ENCODE data around the gene TAPBPL. TPM values are rescaled to one million over a fixed set of nuclear protein-coding genes. Genes with fewer than 3 reads are reported as not detected.
A peak's percentile ranks its signal among the peaks of the same experiment; 100 is the strongest.

Gene TAPBPL
- polyA plus RNA-seq, 3 donors: 89.3 to 145 (median 91.8) TPM

DNA sequence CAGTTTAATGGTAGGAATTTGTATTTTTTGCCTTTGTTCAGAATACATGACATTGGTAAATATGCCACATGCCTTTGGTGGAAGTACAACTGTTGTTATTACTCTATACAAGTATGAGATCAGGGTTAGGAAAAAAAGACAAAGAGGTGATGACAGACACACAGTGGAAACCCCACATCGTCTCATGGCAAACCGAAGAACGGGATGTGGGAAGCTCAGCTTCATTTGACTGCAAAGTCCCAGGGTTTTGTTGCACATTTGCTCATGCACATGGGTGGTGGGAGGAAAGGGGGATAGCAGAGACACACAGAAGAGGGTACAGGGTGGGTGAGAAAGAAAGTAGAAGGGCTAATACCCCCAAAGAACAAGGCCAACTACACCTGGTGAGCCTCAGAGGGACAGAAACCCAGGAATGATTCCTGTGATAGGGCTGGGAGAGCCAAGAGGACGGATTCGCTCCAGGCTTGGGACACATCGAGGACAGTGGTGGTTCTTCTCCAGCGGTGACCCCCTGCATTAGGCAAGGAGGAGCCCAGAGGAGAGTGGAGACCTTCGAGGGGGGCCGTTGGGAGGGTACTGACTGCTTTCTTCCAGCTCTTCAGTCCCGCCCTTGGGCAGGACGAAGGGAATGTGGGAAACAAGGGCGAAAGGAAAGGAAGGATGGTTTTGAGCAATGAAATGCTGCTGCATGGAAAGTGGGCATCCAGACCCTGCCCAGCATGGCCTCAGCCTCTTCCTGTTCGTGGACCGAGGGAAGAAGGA is 10.6 kb downstream of the TAPBPL start:
- peak overlapping the region; percentile 9 for H3K9ac ChIP-seq (ENCODE audit: insufficient read depth, low read length, poor library complexity, severe bottlenecking)
- TF ChIP-seq, protein P1, sequence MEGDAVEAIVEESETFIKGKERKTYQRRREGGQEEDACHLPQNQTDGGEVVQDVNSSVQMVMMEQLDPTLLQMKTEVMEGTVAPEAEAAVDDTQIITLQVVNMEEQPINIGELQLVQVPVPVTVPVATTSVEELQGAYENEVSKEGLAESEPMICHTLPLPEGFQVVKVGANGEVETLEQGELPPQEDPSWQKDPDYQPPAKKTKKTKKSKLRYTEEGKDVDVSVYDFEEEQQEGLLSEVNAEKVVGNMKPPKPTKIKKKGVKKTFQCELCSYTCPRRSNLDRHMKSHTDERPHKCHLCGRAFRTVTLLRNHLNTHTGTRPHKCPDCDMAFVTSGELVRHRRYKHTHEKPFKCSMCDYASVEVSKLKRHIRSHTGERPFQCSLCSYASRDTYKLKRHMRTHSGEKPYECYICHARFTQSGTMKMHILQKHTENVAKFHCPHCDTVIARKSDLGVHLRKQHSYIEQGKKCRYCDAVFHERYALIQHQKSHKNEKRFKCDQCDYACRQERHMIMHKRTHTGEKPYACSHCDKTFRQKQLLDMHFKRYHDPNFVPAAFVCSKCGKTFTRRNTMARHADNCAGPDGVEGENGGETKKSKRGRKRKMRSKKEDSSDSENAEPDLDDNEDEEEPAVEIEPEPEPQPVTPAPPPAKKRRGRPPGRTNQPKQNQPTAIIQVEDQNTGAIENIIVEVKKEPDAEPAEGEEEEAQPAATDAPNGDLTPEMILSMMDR (IDR thresholded peaks at IDR 0.05): no peak
- H3K4me1 ChIP-seq (ENCODE audit: control insufficient read depth in 1 of 2, insufficient read depth in 2 of 2, low read length in 2 of 2): peaks cover 51 to 59% of the 10 kb centered on the region in 2 donors
- H3K9me3 ChIP-seq (replicated peaks in 1 of 2; ENCODE audit: control insufficient read depth in 1 of 2, insufficient read depth in 1 of 2, low read length in 2 of 2): no peaks in the 10 kb centered on the region
- H3K27me3 Mint-ChIP-seq (ENCODE audit: low read depth in 3 of 3): peaks cover 0 to 2% (median 1%) of the 10 kb centered on the region in 3 donors
- peak overlapping the region; percentile 56 to 82 for H3K4me3 Mint-ChIP-seq
- H3K27ac Mint-ChIP-seq: peak overlapping the region; percentile 84 to 97 (median 94)
- DNase-seq: peak in 1 of 3 donors; percentile 70
- peaks cover 71 to 78% of the 10 kb centered on the region in 2 donors for H3K36me3 Mint-ChIP-seq
- peaks cover 16% of the 10 kb centered on the region for H4K20me1 ChIP-seq (ENCODE audit: insufficient read depth, low read length)
- peak overlapping the region; percentile 71 to 85 for H3K27ac ChIP-seq (ENCODE audit: low read depth in 1 of 2, low read length in 2 of 2)
- 74% methylated on average over 9 of the region's 14 CpGs for WGBS (ENCODE audit: insufficient coverage)
- H3K27me3 ChIP-seq (ENCODE audit: control insufficient read depth in 2 of 2, insufficient read depth in 2 of 2, low read length in 2 of 2): no peaks in the 10 kb centered on the region
- H3K36me3 ChIP-seq (replicated peaks in 1 of 2; ENCODE audit: control insufficient read depth in 1 of 2, insufficient read depth in 2 of 2, low read length in 2 of 2): peaks cover 45 to 66% of the 10 kb centered on the region in 2 donors
- peaks cover 14% of the 10 kb centered on the region for H3K79me2 ChIP-seq (ENCODE audit: insufficient read depth, low read length)
- H3K4me2 ChIP-seq (replicated peaks; ENCODE audit: extremely low read depth, low read length, poor library complexity, severe bottlenecking): peak overlapping the region; percentile 54
- intact Hi-C loops (cut with micrococcal nuclease): loop anchor here (1.0 to 5.0 kb wide), 5 partner anchors 8 to 140 kb away; partner anchors contain the start of genes IFFO1 (in 1 of the 2) and VAMP1 (in 1 of the 2)
- H3K4me1 Mint-ChIP-seq: peaks cover 66% of the 10 kb centered on the region
- H2AFZ ChIP-seq (ENCODE audit: insufficient read depth, low read depth, low read length, poor library complexity, severe bottlenecking): no peak overlapping the region
- peak overlapping the region in 1 of 3 experiments; percentile 55 for H3K4me3 ChIP-seq (replicated peaks in 1 of 3; ENCODE audit: low read depth in 2 of 3, low read length in 3 of 3)
- H3K9me3 Mint-ChIP-seq: no peaks in the 10 kb centered on the region

GRCh38 chr12:6463216-6463615 is 11.4 kb downstream of the TAPBPL start:
- peaks cover 19% of the 10 kb centered on the region for H3K79me2 ChIP-seq (ENCODE audit: insufficient read depth, low read length)
- H3K9me3 Mint-ChIP-seq: no peaks in the 10 kb centered on the region
- intact Hi-C loops (cut with micrococcal nuclease): loop anchor here (5.0 kb wide), 4 partner anchors 36 to 141 kb away; partner anchors contain the start of gene IFFO1 (in 1 of the 2)
- H3K4me1 Mint-ChIP-seq: peaks cover 70% of the 10 kb centered on the region
- H3K4me3 ChIP-seq (replicated peaks in 1 of 3; ENCODE audit: low read depth in 2 of 3, low read length in 3 of 3): no peak overlapping the region
- H3K4me3 Mint-ChIP-seq: no peak overlapping the region
- no peak overlapping the region for H2AFZ ChIP-seq (ENCODE audit: insufficient read depth, low read depth, low read length, poor library complexity, severe bottlenecking)
- peaks cover 69 to 72% of the 10 kb centered on the region in 2 donors for H3K36me3 Mint-ChIP-seq
- peaks cover 38 to 58% of the 10 kb centered on the region in 2 donors for H3K36me3 ChIP-seq (replicated peaks in 1 of 2; ENCODE audit: control insufficient read depth in 1 of 2, insufficient read depth in 2 of 2, low read length in 2 of 2)
- TF ChIP-seq, protein P1 (IDR thresholded peaks at IDR 0.05): no peak
- H3K9ac ChIP-seq (ENCODE audit: insufficient read depth, low read length, poor library complexity, severe bottlenecking): no peak overlapping the region
- DNase-seq: no peak
- no peaks in the 10 kb centered on the region for H3K27me3 ChIP-seq (ENCODE audit: control insufficient read depth in 2 of 2, insufficient read depth in 2 of 2, low read length in 2 of 2)
- peak overlapping the region; percentile 15 to 96 (median 82) for H3K27ac Mint-ChIP-seq
- peaks cover 0 to 2% (median 1%) of the 10 kb centered on the region in 3 donors for H3K27me3 Mint-ChIP-seq (ENCODE audit: low read depth in 3 of 3)
- H3K4me1 ChIP-seq (ENCODE audit: control insufficient read depth in 1 of 2, insufficient read depth in 2 of 2, low read length in 2 of 2): peaks cover 51 to 59% of the 10 kb centered on the region in 2 donors
- H3K4me2 ChIP-seq (replicated peaks; ENCODE audit: extremely low read depth, low read length, poor library complexity, severe bottlenecking): no peak overlapping the region
- H3K27ac ChIP-seq (ENCODE audit: low read depth in 1 of 2, low read length in 2 of 2): peak overlapping the region; percentile 71 to 85
- WGBS (ENCODE audit: insufficient coverage): 11% methylated on average over 3 of the region's 7 CpGs
- no peaks in the 10 kb centered on the region for H3K9me3 ChIP-seq (replicated peaks in 1 of 2; ENCODE audit: control insufficient read depth in 1 of 2, insufficient read depth in 1 of 2, low read length in 2 of 2)
- H4K20me1 ChIP-seq (ENCODE audit: insufficient read depth, low read length): peaks cover 23% of the 10 kb centered on the region
